Ramos (cell line): ENCODE data around the gene VSNL1.

ENCODE experiments used
- in situ Hi-C: fragments of 300-500 bp; cut with MboI; formaldehyde crosslinking; loops from one replicate; pipeline ENCODE4 v1.14.3; 2022; ENCODE audit warnings: low sequenced_read_pairs; ENCODE audit not compliant: unreplicated experiment

The VSNL1 gene

GRCh38 chr2:17636257-17636656, 95.8 kb downstream of the VSNL1 start:
- in situ Hi-C loops = no loop called here

DNA sequence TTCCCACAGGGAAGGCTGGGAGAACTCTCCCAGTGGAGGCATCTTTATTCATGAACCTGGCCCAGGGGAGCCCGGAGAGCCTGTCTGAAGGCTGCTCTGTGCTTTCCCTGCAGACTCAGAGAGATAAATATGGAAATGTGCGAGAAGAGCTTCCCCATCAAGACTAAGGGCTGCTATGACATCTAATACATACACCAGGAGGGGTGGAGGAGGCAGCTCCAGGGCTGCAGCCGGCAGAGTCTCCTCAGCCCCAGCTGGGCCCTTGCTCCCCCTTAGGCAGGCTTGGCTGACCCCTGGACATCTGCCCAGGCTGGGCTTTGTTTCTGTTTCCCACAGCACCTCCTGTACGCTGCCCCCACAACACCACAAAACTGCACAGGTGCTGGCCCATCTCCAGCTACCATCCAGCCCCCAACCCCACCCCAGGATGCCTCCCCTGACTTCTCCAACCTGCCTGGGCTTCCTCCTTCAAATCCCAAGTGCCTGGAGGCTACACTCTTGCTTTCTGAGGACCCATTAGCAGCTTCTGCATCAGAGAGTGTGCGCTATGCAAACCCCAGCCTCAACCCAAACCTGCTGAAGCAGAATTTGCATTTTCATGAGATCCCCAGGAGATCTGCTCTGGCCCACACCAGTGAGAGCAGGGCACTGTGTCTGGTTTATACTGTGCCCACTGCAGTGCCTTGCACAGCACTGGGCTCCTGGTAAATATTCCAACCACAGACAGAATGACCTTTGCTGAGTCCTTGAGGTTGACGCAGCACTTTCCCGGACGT, 96.8 kb downstream of the VSNL1 start:
- in situ Hi-C loops = no loop called here

- in situ Hi-C loops = no loop called here
Measured at GRCh38 chr2:17638196-17638743, 97.8 kb downstream of the VSNL1 start.

GRCh38 chr2:17640406-17640805, 99.9 kb downstream of the VSNL1 start:
- in situ Hi-C loops = no loop called here

- in situ Hi-C loops = no loop called here
Measured at GRCh38 chr2:17643031-17643615, 102.6 kb downstream of the VSNL1 start.

GRCh38 chr2:17644997-17645720, 104.7 kb downstream of the VSNL1 start:
- in situ Hi-C loops = no loop called here

- in situ Hi-C loops = no loop called here
Measured at GRCh38 chr2:17646081-17646554, 105.6 kb downstream of the VSNL1 start.

- in situ Hi-C loops = no loop called here
Measured at GRCh38 chr2:17646838-17647701, 106.6 kb downstream of the VSNL1 start.

- in situ Hi-C loops = no loop called here
Measured at GRCh38 chr2:17648581-17648980, 108.1 kb downstream of the VSNL1 start.

- in situ Hi-C loops = no loop called here
Measured at GRCh38 chr2:17649026-17649425, 108.5 kb downstream of the VSNL1 start.

DNA sequence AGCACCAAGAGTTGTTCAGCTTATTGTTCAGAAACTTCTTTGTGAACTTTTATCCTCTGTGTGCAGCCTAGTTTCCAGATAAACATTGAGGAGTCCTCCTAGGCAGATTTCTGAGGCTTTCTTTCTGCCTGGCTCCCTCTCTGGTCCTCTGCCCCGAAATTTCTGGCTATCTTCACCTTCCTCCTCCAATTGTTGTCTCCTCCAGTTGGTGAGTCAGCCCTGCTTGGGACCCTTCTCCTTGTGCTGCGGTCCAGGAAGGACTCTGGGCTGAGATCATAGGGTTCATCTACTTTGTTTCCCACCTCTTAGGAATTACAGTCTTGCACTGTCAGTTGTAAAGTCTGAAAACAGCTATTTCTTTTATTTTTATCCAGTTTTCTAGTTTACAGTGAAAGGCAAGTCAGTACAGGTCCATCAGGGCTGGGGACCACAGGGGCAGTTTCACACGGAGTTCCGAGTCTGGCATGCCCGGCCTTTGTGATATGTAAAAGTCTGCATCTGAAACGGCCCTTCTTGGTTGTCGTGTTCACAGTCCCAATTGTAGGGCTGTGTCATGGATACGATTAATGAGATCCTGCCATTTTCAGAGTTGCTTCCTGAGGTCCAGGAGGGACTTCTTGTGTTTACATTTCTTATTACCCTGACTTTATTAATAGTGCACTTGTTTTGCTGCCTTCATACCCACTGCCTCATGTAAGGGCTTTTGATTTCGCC, 112.3 kb downstream of the VSNL1 start:
- in situ Hi-C loops = no loop called here

DNA sequence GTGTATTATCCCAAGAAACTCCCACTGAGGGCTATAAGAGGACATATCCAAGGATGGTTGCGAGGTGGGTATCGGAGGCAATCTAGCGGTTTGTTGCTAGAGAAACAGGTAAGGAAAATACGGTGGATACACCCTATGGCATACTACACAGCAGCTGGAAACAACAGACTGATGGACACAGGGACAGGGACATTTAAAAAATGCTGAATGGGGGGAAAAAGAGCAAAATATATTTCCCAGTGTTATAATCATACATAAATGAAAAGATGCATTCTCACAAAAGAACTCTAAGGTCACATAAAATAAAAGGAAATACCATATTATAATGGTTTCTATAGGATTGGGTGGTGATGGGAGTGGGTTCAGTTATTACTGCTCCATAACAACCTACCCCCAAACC, 117.3 kb downstream of the VSNL1 start:
- in situ Hi-C loops = no loop called here

DNA sequence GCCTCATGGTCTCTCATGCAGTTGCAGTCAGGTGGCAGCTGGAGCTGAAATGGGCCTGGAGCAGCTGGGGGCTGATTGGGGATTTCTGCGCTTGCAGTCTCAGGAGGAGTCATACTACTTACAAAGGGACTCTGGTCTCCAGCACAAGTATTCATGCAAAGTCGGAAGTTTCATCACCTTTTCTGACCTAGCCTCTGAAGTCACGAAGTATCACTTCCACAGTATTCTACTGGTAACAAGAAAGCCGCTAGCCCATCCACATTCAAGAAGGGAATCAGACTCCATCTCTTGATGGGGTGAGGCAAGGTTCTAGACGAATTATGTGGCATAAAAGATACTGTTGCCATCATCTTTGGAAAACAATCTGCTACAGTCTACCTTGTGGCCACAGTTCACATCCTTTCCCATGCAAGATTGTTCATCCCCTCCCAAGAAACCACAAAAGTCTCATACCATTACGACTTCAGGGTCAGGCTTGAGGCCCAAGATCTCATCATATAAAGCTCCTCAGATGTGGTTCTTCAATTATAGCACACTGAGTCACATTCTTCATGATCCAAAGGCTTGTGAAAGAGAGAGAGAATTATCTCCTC, 117.9 kb downstream of the VSNL1 start:
- in situ Hi-C loops = no loop called here

GRCh38 chr2:17660219-17660618, 119.7 kb downstream of the VSNL1 start:
- in situ Hi-C loops = no loop called here

GRCh38 chr2:17661460-17661859, 121.0 kb downstream of the VSNL1 start:
- in situ Hi-C loops = no loop called here

GRCh38 chr2:17662723-17663122, 122.2 kb downstream of the VSNL1 start:
- in situ Hi-C loops = no loop called here

- in situ Hi-C loops = no loop called here
Measured at GRCh38 chr2:17664534-17664933, 124.0 kb downstream of the VSNL1 start.

DNA sequence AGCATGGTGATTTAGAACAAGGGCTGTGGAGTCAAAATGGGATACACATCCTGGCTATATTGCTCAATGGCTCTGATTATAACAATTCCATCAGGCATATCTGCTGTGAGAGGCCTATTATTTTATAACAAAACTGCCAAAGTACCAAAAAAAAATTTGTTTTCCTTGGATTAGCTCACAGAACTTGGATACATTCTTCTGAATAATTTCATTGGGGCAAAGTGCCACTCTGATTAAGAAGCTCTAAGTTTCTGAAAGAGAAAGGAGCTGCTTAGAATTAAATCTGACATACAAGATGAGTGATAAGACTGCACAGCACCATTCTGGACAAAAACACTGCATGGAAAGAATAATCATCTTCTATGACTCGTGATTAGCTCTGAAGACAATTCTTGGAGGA, 127.4 kb downstream of the VSNL1 start:
- in situ Hi-C loops = no loop called here
